DMS79 (cell line): Measurements from ENCODE around the gene CDC16.
"Not testable (repeated sequence)": the region's sequence is repeated elsewhere in the genome, so short reads cannot be mapped to it uniquely, and the experiment has no call there.

Source experiments
- DNase-seq: peaks from one replicate; lab custom pipeline; 2025; lab: John Stamatoyannopoulos, UW

CDC16 gene

DNA sequence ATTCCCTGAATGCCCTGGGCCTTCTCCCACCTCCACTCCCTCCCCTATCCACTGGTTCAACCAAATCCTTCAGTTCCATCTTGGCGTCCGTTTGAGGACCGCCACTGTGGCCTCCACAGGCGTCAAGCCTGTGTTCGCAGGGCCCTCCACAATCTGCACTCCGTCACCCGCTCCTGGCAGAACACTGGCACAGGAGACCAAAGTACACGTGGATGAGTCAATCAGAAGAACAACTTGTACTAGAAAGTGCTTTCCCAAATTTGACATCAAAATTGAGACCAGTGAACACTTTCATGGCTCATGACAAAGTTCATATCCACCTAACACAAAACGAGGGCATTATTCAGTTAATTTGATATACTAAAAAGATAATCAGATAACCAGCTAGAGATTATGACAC is 6.5 kb upstream of the CDC16 start:
- DNase-seq = no peak

GRCh38 chr13:114229506-114229905 is 5.2 kb upstream of the CDC16 start:
- no peak for DNase-seq

DNA sequence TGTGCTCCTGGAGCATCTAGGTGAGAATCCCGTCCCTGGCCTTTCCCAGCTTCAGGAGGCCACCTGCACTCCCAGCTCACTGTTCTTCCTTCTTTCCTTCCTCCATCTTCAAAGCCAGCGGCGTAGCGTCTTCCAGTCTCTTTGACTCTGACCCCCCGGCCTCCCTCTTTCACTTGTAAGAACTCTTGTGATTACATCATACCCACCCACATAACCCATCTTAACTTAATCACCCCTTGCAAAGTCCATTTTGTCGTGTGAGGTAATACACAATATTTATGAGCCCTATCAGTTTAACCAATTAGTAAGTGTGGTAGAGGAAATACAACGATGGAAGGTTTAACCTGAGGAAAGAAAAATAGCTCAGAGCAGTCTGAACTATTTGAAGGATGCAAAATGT is 4.6 kb upstream of the CDC16 start:
- DNase-seq = no peak

DNA sequence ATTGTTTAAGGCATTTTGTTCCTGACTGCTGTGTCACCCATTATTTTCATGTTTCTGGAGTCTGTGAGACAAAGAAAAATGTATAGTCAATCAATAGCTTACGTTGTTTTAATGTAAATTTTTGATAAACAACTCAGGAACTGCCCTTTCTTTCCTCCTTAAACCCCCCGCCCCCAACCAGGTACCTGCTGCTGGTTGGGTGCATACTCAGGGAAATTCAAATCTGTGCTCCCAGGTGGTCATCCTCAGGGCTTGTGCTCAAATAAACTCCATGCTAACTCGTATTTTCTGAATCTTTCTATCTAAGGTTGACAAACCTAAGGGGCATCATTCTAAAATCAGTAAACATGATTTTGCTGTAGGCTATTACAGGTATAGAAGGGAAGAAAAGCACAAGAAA is 4.1 kb upstream of the CDC16 start:
- DNase-seq = no peak

- no peak for DNase-seq
Measured at GRCh38 chr13:114231886-114232285, 2.8 kb upstream of the CDC16 start.

- no peak for DNase-seq
Measured at GRCh38 chr13:114234266-114234644, 442 bp upstream of the CDC16 start.

DNA sequence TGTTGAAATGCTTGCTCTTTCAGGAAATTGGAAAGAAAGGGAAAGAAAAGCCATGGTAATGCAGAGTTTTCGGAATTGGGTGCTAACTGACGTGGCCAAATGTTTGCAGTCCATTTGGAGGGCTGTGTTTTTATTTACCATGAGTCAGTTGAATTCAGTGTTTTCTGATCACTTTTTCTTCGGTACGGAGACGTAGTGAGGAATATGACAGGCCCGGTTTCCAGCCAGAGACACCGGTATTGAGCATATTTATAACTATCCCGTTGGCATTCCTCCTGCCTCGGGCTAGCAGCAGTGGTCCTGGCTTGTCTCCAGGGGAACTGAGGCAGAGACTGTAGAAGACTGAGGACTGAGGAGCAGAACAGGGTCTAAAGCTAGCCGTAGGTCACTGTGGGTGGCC is 1.0 kb downstream of the CDC16 start:
- no peak for DNase-seq

DNA sequence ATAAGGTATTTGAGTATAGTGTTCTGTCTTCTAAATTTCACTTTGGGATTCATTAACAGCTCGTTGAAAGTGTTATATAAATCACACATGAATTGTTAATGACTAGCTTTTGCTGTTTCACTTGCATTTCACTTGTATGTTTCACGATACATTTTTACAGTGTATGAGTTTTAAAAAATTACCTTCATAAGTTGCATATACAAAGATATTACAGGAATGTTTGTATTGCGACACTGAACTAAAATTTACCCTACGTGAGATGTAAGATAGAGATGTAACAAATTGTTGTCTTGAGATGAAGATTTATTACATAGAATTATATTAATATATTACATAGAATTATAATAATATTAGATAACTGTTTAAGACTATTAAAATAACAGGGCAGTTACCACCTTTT is 1.5 kb downstream of the CDC16 start:
- no peak for DNase-seq

DNA sequence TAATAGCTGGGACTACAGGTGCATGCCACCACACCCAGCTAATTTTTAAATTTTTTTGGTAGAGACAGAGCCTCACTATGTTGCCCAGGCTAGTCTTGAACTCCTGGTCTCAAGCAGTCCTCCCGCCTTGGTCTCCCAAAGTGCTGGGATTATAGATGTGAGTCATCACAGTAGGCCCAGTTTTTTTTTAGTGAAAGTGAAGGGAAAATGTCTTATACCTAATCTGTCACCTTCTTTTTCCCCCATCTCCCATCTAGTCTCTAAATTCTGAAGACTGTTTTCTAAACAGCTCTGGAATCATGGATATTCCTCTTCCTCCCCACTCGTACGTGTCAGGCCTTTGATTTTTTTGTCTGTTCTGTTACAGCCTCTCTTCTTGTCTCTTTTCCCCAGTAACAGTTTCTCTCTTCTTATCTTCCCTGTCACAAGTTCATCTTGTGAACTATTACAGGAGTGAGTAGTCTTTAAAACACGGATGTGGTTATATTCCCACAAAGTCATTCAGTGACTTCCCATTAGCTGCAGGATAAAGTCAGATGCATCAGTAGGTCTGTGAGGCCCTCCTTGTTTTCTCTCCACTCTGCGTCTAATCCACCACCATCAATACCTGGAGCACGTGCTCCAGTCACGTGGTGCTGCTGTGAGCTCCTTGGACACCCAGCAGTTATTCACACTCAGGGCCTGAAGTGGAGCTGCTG is 2.9 kb downstream of the CDC16 start:
- DNase-seq = no peak

GRCh38 chr13:114241918-114242317 is 7.2 kb downstream of the CDC16 start:
- DNase-seq = no peak

- DNase-seq = no peak
Measured at GRCh38 chr13:114243971-114244370, 9.3 kb downstream of the CDC16 start.

DNA sequence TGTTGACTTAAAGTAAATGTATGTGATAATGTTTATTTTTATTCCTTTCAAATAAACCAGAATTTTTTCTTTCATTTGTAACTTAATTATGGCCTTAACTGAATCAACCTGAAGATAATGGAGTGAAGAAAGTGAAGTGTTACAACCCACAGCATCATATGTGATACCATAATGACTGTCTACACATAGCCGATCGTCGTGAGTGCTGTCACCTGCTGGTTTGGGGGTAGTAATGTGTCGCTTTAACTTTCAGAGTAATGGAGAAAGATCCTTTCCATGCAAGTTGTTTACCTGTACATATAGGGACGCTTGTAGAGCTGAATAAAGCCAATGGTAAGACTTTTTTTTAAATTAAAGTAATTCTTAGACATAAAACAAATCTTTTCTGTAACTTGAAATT is 9.9 kb downstream of the CDC16 start:
- no peak for DNase-seq

- no peak for DNase-seq
Measured at GRCh38 chr13:114248011-114248410, 13.3 kb downstream of the CDC16 start.

GRCh38 chr13:114249077-114249476 is 14.4 kb downstream of the CDC16 start:
- no peak for DNase-seq

DNA sequence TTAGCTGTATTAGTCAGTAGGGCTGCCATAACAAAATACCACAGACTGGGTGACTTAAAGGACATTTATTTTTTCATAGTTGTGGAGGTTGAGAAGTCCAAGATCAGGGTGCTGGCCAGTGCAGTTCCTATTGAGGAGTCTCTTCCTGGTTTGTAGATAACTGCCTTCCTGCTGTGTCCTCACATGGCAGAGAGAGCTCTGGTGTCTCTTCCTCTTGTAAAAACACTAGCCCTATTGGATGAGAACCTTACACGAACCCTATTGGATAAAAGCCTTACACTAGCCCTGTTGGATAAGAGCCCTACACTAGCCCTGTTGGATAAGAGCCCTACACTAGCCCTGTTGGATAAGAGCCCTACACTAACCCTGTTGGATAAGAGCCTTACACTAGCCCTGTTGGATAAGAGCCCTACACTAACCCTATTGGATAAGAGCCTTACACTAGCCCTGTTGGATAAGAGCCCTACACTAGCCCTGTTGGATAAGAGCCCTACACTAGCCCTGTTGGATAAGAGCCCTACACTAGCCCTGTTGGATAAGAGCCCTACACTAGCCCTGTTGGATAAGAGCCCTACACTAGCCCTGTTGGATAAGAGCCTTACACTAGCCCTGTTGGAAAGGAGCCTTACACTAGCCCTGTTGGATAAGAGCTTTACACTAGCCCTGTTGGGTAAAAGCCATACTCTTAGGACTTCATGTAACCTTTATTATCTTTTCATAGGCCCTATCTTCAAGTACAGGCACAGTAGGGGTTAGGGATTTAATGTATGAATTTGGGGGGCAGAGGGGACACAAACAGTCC is 17.1 kb downstream of the CDC16 start:
- DNase-seq = not testable (repeated sequence)

DNA sequence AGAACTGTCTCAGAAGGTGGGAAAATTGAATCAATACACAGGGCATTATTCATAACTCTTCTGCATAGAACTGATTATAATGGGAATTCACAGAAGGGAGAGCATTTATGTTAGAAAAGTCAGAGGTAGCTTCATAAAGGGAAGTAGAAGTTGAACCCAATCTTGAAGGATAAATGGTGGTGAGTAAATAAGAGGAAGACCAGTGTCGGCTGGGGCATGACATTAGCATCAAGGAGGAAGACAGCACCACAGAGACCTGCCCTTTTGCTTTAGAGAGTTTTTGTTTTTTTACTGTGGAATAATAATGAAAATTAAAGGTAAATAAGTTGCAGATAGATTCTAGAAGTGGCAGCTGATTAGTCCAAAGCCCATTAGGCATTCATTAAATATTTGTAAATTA is 21.9 kb downstream of the CDC16 start:
- DNase-seq = no peak

GRCh38 chr13:114257014-114257413 is 22.3 kb downstream of the CDC16 start:
- no peak for DNase-seq

GRCh38 chr13:114258589-114258988 is 23.9 kb downstream of the CDC16 start:
- no peak for DNase-seq

- no peak for DNase-seq
Measured at GRCh38 chr13:114259374-114259773, 24.7 kb downstream of the CDC16 start.

GRCh38 chr13:114259974-114260373 is 25.3 kb downstream of the CDC16 start:
- DNase-seq = no peak

DNA sequence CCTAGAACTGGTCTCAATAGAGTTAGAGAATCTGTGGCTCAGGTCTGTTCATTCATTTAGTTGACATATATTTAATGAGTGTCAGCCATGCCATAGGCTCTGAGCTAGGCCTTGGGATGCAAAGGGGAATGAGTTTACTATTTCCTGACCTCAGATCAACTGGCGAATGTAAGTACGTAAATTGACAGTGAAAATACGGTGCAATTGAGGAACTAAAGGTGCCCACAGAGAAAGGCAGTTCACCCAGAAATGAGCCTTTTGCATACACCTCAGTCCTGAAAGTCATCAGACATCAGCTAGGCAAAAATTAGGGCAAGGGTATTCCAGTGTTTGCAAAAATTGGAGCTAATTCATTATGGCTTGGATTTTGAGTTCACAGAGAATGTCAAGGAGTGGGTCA is 26.1 kb downstream of the CDC16 start:
- no peak for DNase-seq

DNA sequence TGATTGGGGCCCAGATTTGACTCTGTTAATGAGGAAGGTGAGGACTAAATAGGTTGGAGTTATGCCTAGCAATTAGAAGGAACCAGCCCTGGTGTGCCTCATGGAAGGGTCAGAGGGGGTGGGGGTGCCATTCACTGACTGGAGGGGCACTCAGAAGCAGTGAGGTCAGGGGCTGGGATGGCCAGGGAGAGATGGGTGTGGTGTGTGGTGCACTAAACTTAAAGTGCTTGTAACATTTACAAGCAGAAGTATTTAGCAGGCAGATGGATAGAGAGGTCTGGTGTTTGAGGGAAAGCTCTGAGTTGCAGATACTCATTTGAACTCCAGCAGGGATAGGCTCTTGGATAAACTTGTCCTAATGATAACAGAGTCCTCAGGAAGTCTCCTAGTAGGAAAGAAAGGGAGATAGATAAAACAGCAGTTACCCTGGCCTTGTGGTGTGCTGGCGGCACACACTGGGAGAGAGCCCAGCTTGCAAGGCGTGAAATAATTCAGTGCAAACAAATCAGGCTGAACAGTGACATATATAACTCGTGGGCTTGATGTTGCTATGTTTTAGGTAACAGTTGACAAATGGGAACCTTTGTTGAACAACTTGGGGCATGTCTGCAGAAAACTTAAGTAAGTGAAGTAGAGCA is 26.8 kb downstream of the CDC16 start:
- no peak for DNase-seq

- peak; percentile 36 for DNase-seq
Measured at GRCh38 chr13:114263578-114263977, 28.9 kb downstream of the CDC16 start.
